IMR-90 (cell line): ENCODE data around the gene USP10. TPM values are rescaled to one million over a fixed set of nuclear protein-coding genes. Genes with fewer than 3 reads are reported as not detected.

Experiments
- ATAC-seq: fragments of 200-7000 bp; cut with Tn5 transposase; 2 replicates; pipeline ENCODE4 v1.9.1; 2020; ENCODE audit warnings: low read depth, mild to moderate bottlenecking, moderate library complexity
- BruUV-seq: library from RNA; stranded (reverse); fragments of 400-500 nt; replicated peaks from 2 replicates; lab custom pipeline; 2021; lab: Mats Ljungman, UMichigan
- CTCF ChIA-PET: fragments of 300-600 bp; formaldehyde crosslinking; extraction: SDS; loops from one replicate; lab custom pipeline; 2021; ENCODE audit warnings: antibody characterized with exemption; lab: Yijun Ruan, JAX
- POLR2A ChIA-PET: fragments of 300-600 bp; sonication (Branson Sonifier 250); formaldehyde crosslinking; loops from one replicate; lab custom pipeline; 2022; ENCODE audit warnings: antibody characterized with exemption; ENCODE audit not compliant: unreplicated experiment; lab: Charles Lee
- DNase-seq: peaks from one replicate; pipeline ENCODE4 v3.0.0; 2013
- H2AFZ ChIP-seq: replicated peaks from 2 replicates; pipeline ENCODE3; 2013; ENCODE audit warnings: low read length, mild to moderate bottlenecking; ENCODE audit not compliant: poor library complexity
- H2AK5ac ChIP-seq: 2 replicates; pipeline ENCODE4 v1.6.1; 2013; ENCODE audit warnings: low read depth, low read length, inconsistent platforms
- H2AK9ac ChIP-seq: replicated peaks from 2 replicates; pipeline ENCODE3; 2013; ENCODE audit warnings: mild to moderate bottlenecking, low read depth, low read length, moderate library complexity; ENCODE audit not compliant: poor library complexity
- H2BK120ac ChIP-seq: 2 replicates; pipeline ENCODE4 v1.6.1; 2013; ENCODE audit warnings: low read depth, low read length, inconsistent platforms
- H2BK15ac ChIP-seq: 3 replicates; pipeline ENCODE4 v1.6.1; 2013; ENCODE audit warnings: low read depth, low read length, inconsistent platforms
- H2BK20ac ChIP-seq: 2 replicates; pipeline ENCODE4 v1.6.1; 2013; ENCODE audit warnings: low read depth, mild to moderate bottlenecking, inconsistent platforms, low read length, moderate library complexity
- H2BK5ac ChIP-seq: 2 replicates; pipeline ENCODE4 v1.6.1; 2013; ENCODE audit warnings: mild to moderate bottlenecking, low read depth, low read length, inconsistent platforms; ENCODE audit not compliant: poor library complexity, severe bottlenecking
- H3K14ac ChIP-seq: replicated peaks from 2 replicates; pipeline ENCODE4 v1.6.1; 2013; ENCODE audit warnings: low read depth, low read length, inconsistent platforms
- H3K18ac ChIP-seq: 2 replicates; pipeline ENCODE4 v1.6.1; 2013; ENCODE audit warnings: low read depth, low read length, control low read depth
- H3K23ac ChIP-seq: 2 replicates; pipeline ENCODE4 v1.6.1; 2013; ENCODE audit warnings: low read depth, low read length, inconsistent platforms
- H3K27ac ChIP-seq: 2 replicates; pipeline ENCODE4 v1.5.1; 2013; ENCODE audit warnings: mild to moderate bottlenecking, control low read depth, low read length; ENCODE audit not compliant: insufficient read depth
- H3K27me3 ChIP-seq: 2 replicates; pipeline ENCODE4 v1.6.1; 2013; ENCODE audit warnings: low read length; ENCODE audit not compliant: control insufficient read depth, insufficient read depth
- H3K36me3 ChIP-seq: 2 replicates; pipeline ENCODE4 v1.6.1; 2013; ENCODE audit warnings: low read length, mixed read lengths; ENCODE audit not compliant: control insufficient read depth, insufficient read depth
- H3K4ac ChIP-seq: 2 replicates; pipeline ENCODE4 v1.6.1; 2013; ENCODE audit warnings: low read depth, low read length, inconsistent platforms
- H3K4me1 ChIP-seq: 2 replicates; pipeline ENCODE4 v1.6.1; 2013; ENCODE audit warnings: low read length, mixed read lengths; ENCODE audit not compliant: control insufficient read depth, insufficient read depth
- H3K4me2 ChIP-seq: 2 replicates; pipeline ENCODE4 v1.6.1; 2013; ENCODE audit warnings: low read depth, mild to moderate bottlenecking, control low read depth, low read length, moderate library complexity
- H3K4me3 ChIP-seq: 2 replicates; pipeline ENCODE4 v1.5.1; 2013; ENCODE audit warnings: low read depth, mild to moderate bottlenecking, control low read depth, low read length, moderate library complexity; ENCODE audit not compliant: insufficient read depth
- H3K56ac ChIP-seq: 2 replicates; pipeline ENCODE4 v1.6.1; 2013; ENCODE audit warnings: low read length, inconsistent platforms; ENCODE audit not compliant: insufficient read depth; ENCODE audit errors: extremely low read depth
- H3K79me1 ChIP-seq, 2 experiments: 2 replicates each; pipeline ENCODE4 v1.6.1; 2013; ENCODE audit warnings: low read length in 2 of 2, inconsistent platforms in 1 of 2, low read depth in 1 of 2
- H3K9ac ChIP-seq: 2 replicates; pipeline ENCODE4 v1.6.1; 2013; ENCODE audit warnings: low read depth, low read length, control low read depth
- H3K9me1 ChIP-seq: 2 replicates; pipeline ENCODE4 v1.6.1; 2013; ENCODE audit warnings: low read length, inconsistent platforms; ENCODE audit not compliant: insufficient read depth
- H3K9me3 ChIP-seq: 2 replicates; pipeline ENCODE4 v1.6.1; 2013; ENCODE audit warnings: low read length; ENCODE audit not compliant: control insufficient read depth, insufficient read depth
- H4K20me1 ChIP-seq: 2 replicates; pipeline ENCODE4 v1.6.1; 2013; ENCODE audit warnings: low read length, inconsistent platforms; ENCODE audit not compliant: insufficient read depth
- H4K5ac ChIP-seq: 2 replicates; pipeline ENCODE4 v1.6.1; 2013; ENCODE audit warnings: mild to moderate bottlenecking, low read depth, low read length, control low read depth
- H4K8ac ChIP-seq, 2 experiments: 2 replicates each; pipeline ENCODE4 v1.6.1; 2013; ENCODE audit warnings: low read depth in 2 of 2, low read length in 2 of 2, control low read depth in 1 of 2, inconsistent platforms in 1 of 2
- H4K91ac ChIP-seq: 2 replicates; pipeline ENCODE4 v1.6.1; 2013; ENCODE audit warnings: low read depth, low read length, inconsistent platforms; ENCODE audit not compliant: insufficient read depth
- CEBPB ChIP-seq: IDR thresholded peaks from 2 replicates; pipeline ENCODE4 v1.6.1; 2012; ENCODE audit warnings: low read depth, low read length, improper control_type of control experiment
- NFE2L2 ChIP-seq: fragments of 150-350 bp; IDR thresholded peaks from 2 replicates; pipeline ENCODE4 v1.6.1; 2016; ENCODE audit warnings: low read depth, mild to moderate bottlenecking, low read length
- POLR2A ChIP-seq: IDR thresholded peaks from 2 replicates; pipeline ENCODE4 v1.6.1; 2012; ENCODE audit warnings: mild to moderate bottlenecking, low read depth, low read length
- WGBS, 2 experiments: methylation state at CpG; one replicate each; pipeline versions ENCODE4 v1.1.5 to v1.1.7; 2013; ENCODE audit warnings: missing lambda C conversion rate in 2 of 2; ENCODE audit not compliant: insufficient read length in 1 of 2; ENCODE audit errors: extremely low coverage in 2 of 2; 5-methylcytosine and 5-hydroxymethylcytosine counted together
- dilution Hi-C: fragments of 300-500 bp; cut with HindIII; formaldehyde crosslinking; loops from one replicate; pipeline ENCODE4 v1.14.3; 2018; ENCODE audit warnings: low sequenced_read_pairs; ENCODE audit not compliant: unreplicated experiment
- in situ Hi-C: fragments of 300-500 bp; cut with MboI; formaldehyde crosslinking; loops from 3 replicates; pipeline ENCODE4 v1.14.3; 2019; ENCODE audit warnings: low sequenced_read_pairs, inconsistent platforms, mixed read lengths
- intact Hi-C: fragments of 100-400 bp; cut with micrococcal nuclease; formaldehyde crosslinking; loops from 2 replicates; pipeline ENCODE4 v1.10.0; 2022
- polyA plus RNA-seq, 3 experiments: library from polyadenylated mRNA; depleted of rRNA; stranded (reverse); fragments of >200 nt; gene quantifications; 2 replicates each; pipeline ENCODE4 v1.2.3, GENCODE V29; 2012; ENCODE audit warnings: low replicate concordance in 1 of 3
- total RNA-seq: library from RNA; depleted of rRNA; stranded (reverse); fragments of >200 nt; gene quantifications from 2 replicates; pipeline ENCODE4 v1.2.3, GENCODE V29; 2012

USP10 gene
- total and polyA plus RNA-seq, 2 of the 4 experiments (the other 2 are of a cell fraction): 54.3 to 79.0 TPM

- WGBS, 2 experiments: 75% methylated on average over 5 of the region's 6 CpGs; no CpG with 5 or more reads in 1 of the 2 experiments
- no peaks in the 10 kb centered on the region for H3K9me3 ChIP-seq
- H2AK5ac ChIP-seq: no peak overlapping the region
- H3K4ac ChIP-seq: no peak overlapping the region
- no peak overlapping the region for H3K4me2 ChIP-seq
- H2BK20ac ChIP-seq: no peak overlapping the region
- peaks cover 21% of the 10 kb centered on the region for H3K9me1 ChIP-seq
- no peaks in the 10 kb centered on the region for H3K27me3 ChIP-seq
- no peak for TF ChIP-seq POLR2A
- no peak for TF ChIP-seq NFE2L2
- no peak for TF ChIP-seq CEBPB
- no peak overlapping the region for H2BK5ac ChIP-seq
- no peak overlapping the region for H3K4me3 ChIP-seq
- intact Hi-C loops: no loop called here
- H3K18ac ChIP-seq: no peak overlapping the region
- H2BK15ac ChIP-seq: no peak overlapping the region
- H2AFZ ChIP-seq: no peak overlapping the region
- in situ Hi-C loops: no loop called here
- H3K9ac ChIP-seq: no peak overlapping the region
- no peak overlapping the region for H2BK120ac ChIP-seq
- H3K56ac ChIP-seq: no peak overlapping the region
- no peak overlapping the region for H3K23ac ChIP-seq
- no peak overlapping the region for H4K91ac ChIP-seq
- H3K27ac ChIP-seq: no peak overlapping the region
- H3K79me1 ChIP-seq: peaks cover 44 to 82% of the 10 kb centered on the region in 2 experiments
- DNase-seq: no peak
- ChIA-PET CTCF (interaction anchor here (1.4 kb wide), 1 partner anchor 17 kb away, joined by 5 read pairs; no protein-coding TSS in a partner anchor), POLR2A (no interaction called here)
- BruUV-seq: no TSS peak
- no peak overlapping the region for H4K5ac ChIP-seq
- H3K4me1 ChIP-seq: peaks cover 3% of the 10 kb centered on the region
- no peak overlapping the region for H4K8ac ChIP-seq
- dilution Hi-C loops: no loop called here
- H2AK9ac ChIP-seq: no peak overlapping the region
- H3K36me3 ChIP-seq: peaks cover 51% of the 10 kb centered on the region
- H4K20me1 ChIP-seq: peaks cover 40% of the 10 kb centered on the region
- no peak for ATAC-seq
- no peak overlapping the region for H3K14ac ChIP-seq
These were observed 44.8 kb upstream of the USP10 start for GRCh38 chr16:84654998-84655397.
